GM21723 (cell line): ENCODE results near the gene PIGV.
"Not testable (repeated sequence)": the region's sequence is repeated elsewhere in the genome, so short reads cannot be mapped to it uniquely, and the experiment has no call there.

ENCODE experiments used
- ATAC-seq: cut with Tn5 transposase; IDR thresholded peaks from one replicate; pipeline ENCODE4 v1.9.1; 2021; ENCODE audit warnings: mild to moderate bottlenecking, moderate library complexity; ENCODE audit not compliant: unreplicated experiment

Gene PIGV

DNA sequence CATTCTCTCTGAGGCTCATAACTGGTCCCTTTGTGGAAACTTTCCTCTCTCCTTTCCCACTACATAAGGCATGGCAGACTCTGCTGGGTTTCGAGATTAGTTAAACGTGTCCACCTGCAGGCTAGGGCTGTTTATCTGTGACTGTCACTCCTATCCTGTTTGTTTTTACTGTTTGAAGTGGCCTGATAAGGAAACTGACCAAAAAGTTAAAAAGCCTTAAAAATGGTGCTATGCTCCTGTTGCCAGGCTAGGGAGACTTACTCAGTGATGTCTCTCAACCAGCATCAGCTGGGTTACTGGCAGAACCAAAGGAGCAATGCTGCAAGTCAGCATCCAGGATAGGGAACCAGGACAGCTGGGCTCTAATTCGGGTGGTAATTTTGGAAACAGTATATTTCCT is 3.9 kb downstream of the PIGV start:
- ATAC-seq, result no peak

DNA sequence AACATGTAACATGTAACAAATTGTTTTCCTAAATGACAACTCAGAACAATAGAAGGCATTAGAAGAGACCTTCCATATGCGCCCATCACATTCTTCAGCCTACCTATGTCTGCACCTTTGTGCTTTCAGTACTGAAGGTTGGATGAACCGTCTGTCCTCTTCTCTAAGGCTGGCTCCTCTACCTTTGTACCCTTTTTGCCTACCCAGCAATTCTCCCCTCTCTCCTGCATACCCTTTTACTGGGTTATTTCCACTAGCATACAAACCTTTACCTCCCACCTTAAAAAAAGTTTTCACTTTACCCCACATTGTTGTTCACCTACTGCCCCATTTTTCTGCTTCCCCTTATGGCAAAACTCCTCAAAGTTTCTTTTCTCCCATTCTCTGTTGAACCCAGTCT is 5.2 kb downstream of the PIGV start:
- no peak for ATAC-seq

DNA sequence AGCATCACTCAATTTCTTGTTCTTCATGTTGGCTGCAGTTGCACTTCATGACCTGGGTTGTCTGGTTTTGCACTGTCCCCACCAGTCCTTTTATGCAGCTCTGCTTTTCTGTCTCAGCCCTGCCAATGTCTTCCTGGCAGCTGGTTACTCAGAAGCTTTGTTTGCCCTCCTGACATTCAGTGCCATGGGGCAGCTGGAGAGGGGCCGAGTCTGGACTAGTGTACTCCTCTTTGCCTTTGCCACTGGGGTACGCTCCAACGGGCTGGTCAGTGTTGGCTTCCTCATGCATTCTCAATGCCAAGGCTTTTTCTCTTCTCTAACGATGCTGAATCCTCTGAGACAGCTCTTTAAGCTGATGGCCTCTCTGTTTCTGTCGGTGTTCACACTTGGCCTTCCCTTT is 6.6 kb downstream of the PIGV start:
- no peak for ATAC-seq

DNA sequence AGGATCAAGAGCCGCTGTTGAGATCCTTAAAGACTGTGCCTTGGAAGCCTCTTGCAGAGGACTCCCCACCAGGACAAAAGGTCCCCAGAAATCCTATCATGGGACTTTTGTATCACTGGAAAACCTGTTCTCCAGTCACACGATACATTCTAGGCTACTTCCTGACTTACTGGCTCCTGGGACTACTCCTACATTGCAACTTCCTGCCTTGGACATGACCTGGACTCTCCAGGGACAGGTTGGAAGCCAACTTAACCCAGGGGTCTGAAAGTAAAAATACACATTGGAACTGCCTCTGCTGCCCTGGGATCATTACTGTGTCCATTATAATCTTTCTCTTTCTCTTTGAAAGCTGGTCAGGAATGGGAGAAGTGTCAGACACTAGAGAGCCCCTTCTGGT is 9.9 kb downstream of the PIGV start:
- no peak for ATAC-seq

DNA sequence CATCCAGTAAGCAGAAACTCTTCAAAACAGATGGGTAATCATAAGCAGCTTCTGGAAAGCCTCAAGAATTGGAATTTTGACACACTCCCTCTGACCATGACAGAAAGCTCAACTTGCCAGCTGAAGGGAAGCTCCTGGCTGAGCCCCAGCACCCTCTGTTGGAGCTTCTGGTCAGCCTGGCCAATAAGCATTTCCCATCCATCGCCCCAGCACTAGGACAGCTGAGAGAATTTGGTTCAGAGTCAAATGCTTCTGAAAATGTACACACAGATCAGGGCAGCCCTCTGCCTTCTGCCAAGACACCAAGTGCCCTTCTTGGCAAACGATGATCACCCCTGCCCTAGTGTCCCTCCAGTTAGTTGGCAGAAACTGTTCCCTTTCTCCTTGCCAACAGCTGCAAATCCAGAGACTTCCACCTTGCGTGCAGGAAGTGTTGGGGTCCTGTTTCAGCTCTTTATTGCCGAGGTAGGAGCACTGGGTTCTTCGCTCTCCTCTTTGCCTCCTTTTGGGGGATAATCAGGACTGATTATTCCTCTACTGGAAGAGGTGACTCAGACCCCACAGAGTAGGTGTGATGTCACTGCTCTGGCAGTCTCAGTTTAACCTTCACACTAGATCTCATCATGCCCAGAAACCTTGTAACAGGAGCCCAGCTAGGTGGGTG is 11.9 kb downstream of the PIGV start:
- ATAC-seq, result no peak

DNA sequence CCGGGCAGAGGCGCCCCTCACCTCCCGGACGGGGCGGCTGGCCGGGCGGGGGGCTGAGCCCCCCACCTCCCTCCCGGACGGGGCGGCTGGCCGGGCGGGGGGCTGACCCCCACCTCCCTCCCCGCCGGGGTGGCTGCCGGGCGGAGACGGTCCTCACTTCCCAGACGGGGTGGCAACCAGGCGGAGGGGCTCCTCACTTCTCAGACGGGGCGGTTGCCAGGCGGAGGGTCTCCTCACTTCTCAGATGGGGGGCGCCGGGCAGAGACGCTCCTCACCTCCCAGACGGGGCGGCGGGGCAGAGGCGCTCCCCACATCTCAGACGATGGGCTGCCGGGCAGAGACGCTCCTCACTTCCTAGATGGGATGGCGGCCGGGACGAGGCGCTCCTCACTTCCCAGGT is 16.2 kb downstream of the PIGV start:
- not testable (repeated sequence) for ATAC-seq

DNA sequence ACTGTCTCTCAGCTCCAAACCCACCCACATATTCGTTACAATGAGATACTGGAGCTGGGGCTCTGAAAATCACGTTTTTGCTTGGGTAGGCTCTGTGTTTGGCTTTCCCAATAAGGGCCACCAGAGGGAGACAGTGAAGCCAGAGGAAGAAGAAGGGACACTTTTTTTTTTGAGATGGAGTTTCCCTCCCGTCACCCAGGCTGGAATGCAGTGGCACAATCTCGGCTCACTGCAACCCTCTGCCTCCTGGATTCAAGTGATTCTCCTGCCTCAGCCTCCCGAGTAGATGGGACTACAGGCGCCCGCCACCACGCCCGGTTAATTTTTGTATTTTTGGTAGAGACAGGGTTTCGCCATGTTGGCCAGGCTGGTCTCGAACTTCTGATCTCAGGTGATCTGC is 22.4 kb downstream of the PIGV start:
- not testable (repeated sequence) for ATAC-seq

DNA sequence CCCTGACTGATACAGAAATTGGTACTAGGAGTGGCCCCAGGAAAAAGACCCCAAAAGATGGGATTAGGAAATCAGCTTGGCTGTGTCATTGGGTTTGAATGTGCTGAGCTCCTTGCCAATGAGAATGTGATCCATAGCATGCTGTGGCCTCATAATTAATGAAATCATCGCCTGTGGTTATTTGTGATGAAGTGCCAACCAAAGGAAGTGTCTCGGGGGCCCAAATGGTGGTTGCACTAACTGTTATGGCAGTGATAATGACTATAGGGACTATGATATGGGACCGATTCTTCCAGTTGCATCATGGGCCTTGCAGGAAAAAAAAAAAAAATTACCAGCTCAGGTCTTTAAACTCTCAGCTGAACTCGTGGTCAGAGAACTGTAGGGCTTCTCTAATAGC is 23.3 kb downstream of the PIGV start:
- no peak for ATAC-seq

DNA sequence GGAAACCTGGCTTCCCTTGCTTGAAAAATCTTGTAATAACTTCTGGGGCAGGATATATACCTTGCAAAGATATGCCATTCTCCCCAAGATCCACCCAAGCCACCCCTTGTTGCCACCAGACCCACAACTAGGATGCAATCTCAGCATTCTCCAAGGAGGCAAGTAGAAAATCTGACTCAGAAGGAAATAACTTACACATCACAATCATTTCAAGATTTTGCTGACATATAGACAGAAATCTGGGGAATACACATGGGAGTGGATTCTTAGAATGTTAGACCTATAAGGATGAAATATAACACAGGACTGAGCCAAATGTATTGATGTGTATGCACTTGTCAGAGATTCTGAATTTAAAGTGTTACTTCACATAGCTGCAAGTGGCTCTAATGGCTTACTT is 24.0 kb downstream of the PIGV start:
- no peak for ATAC-seq

DNA sequence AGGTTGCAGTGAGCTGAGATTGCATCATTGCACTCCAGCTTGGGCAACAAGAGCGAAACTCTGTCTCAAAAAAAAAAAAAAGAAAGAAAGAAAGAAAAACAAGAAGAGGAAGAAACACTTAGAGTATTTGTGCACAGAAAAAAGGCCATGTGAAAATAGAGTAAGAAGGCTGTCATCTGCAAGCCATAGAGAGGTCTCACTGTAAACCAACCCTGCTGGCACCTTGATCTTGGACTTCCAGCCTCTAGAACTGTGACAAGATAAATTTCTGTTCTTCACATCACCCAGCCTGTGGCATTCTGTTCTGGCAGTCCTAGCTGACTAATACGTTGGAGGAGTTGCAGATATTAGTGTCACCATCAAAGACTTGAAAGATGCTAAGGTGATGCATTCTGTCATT is 26.6 kb downstream of the PIGV start:
- no peak for ATAC-seq

DNA sequence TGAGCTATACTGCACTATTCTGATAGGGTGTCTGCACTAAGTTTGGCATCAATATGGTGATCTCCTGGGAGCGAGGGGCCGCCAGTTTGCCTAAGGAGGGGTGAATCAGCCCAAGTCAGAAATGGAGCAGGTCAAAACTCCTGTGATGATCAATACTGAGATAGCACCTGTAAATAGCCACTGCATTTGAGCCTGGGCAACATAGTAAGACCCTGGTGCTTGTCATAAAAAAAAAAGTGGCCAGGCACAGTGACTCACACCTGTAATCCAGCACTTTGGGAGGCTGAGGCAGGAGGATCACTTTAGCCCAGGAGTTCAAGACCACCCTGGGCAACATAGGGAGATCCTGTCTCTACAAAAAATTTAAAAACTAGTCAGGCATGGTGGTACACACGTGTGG is 27.1 kb downstream of the PIGV start:
- no peak for ATAC-seq

DNA sequence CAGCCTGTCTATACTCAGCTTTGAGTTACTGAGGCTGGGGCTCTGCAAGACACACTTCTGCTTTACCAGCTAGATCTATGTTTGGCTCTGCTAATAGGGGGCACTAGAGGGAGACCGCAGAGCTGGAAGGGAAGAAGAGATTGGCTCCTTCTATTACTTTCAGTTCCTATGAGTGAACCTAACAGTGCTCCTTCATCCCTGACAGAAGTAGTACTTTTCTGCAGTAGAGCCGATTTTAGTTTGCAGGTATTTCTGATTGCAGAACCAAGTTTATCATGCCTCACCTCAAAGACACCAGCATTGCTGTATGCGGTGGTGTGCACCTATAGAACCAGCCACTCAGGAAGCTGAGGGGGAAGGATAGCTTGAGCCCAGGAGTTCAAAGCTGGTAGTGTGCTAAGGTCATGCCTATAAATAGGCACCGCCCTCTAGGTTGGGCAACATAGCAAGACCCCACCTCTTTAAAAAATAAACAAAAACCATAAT is 33.1 kb downstream of the PIGV start:
- ATAC-seq, result peak; percentile 97

DNA sequence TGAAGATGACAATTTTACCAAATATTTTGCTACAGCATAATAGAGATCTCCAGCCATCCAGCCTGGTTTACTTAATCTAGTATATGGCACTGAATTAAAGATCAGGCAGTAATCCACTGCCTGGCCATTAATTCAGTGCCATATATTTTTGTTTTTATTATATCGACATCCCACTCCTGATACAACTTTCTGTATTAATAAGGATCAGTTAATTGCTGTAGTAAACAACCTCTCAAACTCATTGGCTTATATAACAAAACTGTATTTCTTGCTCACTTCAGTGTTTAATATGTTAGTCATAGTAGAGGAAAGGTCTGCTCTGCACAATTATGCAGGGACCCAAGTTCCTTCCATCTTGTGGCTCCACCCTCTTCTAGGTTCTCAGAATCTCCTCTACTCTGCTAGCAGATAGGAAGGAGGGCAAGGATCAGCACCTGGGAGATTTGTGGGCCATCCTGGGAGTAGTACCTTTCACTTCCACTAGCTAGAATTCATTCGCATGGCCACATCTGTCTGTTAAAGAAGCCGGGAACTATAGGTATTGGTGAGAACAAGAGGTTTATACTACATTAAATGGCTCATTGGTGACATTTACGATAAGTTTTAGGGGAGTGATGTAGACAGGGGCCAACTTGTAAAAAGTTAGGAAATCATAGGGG is 35.1 kb downstream of the PIGV start:
- no peak for ATAC-seq

DNA sequence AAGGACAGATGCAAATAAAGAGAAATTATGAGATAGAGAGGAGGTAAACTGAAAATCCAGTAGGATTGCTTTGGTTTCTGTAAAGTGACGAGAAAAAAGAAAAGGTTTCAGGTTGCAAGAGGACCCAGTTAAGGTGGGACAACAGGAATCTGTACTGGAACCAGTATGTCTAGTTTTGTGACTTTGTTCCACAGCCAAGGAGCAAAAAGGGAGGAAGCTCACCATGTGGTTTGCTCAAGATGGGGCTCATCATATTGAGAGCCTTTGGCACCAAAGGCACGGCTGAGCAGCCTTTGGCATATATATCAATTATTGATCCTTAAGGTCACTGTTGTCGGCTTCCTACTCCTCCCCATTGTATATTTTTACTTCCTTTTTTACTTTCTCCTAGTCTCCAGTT is 37.0 kb downstream of the PIGV start:
- no peak for ATAC-seq

DNA sequence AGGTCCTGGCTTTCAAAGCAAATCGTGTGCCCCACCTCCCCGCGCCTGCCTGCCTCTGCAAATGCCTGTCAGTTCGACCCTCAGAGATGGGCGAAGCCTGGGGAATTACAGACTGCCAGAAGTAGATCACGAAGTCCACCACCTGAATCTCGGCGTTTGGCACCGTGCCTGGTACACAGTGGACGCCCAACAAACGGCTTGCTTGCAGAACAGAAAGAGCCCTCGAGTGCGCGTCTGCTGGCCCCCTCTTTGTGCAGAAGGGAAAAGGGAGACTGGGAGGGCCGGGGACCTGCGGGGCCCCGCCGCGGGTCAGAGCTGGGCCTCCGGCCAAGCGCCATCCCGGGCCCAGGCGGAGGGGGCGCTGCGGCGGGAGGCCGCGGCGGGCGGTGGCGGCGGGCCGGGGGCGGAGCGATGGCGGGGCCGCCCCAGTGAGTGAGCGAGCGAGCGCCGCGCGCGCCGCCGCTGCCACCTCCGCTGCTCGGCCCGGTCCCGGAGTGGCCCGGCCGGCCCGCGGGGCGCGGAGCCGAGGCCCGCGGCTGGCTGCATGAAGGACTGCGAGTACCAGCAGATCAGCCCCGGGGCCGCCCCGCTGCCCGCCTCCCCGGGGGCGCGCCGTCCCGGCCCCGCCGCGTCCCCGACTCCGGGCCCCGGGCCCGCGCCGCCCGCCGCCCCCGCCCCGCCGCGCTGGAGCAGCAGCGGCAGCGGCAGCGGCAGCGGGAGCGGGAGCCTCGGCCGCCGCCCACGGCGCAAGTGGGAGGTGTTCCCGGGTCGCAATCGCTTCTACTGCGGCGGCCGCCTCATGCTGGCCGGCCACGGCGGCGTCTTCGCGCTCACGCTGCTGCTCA is 38.7 kb downstream of the PIGV start, which contains the start of gene ZDHHC18:
Gene ZDHHC18, plus strand, starts transcription at position 428 of the 845 bp plus-strand sequence. Its CDS starts 117 bp downstream, at position 545.
- ATAC-seq, result peak; percentile 73

DNA sequence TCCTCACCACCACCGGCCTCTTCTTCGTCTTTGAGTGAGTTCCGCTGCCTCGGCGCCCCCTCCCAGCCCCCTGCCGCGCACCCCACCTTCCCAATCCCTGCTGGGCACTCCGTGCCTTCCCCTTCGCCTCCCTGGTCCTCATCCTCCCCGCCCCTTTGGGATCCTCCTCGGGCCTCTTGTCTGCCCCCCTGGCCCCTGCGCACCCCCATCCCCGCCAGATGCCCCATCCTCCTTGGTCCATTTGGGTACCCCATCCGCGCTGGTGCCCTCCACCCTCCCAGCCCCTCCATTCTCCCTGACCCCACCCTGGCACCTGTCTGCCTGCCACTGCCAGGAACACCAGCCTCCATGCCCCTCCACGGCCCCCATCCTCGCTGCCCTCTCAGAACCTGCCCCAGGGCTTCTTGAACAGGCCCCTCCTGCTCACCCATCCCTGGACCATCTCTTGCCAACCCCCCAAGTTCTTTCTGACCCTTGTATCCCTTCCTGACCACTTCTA is 39.4 kb downstream of the PIGV start:
- ATAC-seq, result no peak

DNA sequence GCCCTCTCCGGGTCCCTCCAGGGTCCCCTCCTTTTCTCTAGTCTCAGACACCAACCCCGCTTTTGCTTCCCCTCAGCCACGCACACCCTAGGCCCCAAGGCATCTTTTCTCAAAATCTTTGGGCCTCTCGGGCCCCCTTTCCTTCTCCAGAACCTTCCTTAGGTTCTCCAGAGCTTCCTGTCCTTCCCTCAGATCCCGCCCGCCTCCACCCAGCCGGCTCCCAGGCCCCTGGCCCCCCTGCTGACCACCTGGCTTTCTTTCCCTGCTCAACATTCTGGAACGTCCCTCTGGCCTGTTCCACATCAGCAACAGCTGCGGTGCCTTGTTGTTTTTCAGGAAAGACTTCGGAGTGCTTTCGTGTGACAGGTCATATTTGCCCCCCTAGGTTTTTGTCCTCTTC is 39.9 kb downstream of the PIGV start:
- ATAC-seq, result no peak

DNA sequence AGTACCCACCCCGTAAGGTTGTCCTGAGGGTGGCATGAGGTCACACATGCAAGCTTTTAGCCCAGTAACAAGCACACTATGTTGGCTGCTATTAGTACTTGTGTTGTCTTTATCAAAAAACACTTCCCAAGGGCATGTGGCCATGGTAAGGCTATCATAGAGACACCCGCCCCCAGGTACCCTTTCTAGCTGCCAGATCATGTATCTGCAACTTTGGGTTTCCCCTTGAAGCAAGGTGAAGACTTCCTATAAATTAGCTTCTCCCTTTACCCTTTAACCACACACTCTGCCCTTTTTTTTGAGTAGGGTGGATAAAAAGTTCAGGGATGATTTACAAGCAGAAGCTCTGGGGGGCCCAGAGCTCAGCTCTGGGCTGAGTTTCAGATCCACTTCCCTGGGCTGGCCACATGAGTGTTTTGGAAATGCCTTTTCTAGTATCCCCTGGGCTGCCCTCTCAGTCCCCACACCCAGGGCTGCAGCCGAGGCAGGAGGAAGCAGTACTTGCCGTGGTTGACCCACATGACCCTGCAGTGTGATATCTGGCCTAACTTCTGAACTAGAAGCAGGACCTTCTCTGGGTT is 40.8 kb downstream of the PIGV start:
- ATAC-seq, result no peak

DNA sequence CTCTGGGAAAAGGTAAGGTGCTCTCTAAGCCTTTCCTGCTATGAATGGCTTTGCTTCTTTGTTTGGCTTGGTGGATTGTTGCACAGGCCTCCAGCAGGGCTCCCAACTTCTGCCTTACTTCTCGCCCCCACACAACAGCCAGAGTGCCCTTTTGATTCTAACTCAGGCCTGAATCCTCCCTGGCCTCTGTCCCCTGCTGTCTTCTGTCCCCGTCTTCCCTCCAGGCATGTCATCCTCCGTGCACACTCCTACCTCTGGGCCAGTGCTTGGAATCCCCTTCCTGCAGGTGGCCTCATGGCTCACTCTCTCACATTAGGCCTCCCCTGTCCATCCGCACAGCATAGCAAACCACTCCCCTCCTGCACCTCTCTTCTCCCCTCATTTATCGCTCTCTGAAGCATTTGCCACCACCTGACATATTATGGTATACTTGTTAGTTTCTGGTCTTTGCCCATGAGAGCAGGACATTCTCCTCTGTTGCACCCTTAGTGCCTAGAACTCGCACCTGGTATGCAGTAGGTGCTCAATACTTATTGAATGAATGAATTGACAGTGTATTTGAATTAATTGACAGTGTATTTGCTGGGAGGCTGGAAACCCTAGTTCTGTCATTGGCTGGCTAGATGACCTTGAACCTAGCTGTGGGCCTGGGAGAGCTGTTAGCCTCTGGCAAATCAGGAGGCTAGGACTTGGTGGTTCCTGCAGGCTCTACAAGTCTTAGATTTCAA is 41.6 kb downstream of the PIGV start:
- ATAC-seq, result no peak

DNA sequence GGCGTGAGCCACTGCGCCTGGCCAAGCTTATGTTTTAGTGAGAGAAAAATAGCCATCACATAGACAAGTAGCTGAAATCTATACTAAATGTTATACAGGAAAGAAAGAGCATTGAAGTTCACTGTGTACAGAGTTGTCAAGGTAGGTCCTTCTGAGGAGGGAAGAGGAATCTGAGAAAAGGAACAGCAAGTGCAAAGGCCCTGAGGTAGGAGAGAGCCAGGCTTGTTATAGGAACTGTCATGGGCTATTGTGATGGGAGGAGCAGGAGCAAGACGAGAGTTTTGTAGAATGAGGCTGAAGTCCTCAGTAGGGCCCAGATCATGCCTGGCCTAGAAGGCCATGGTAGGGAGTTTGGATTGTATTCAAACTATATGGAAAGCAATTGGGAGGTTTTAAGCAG is 43.3 kb downstream of the PIGV start:
- ATAC-seq, result no peak
